Neural cell (in vitro differentiated cells): ENCODE results near the gene CACNA1C. TPM values are rescaled to one million over a fixed set of nuclear protein-coding genes. Genes with fewer than 3 reads are reported as not detected.

Experiments
- H2AFZ ChIP-seq: fragments of 200-600, 300-800 bp; sonication (generic), shearing (Covaris generic); 2 replicates; pipeline ENCODE4 v1.6.0; 2014; ENCODE audit warnings: low read depth, mild to moderate bottlenecking, antibody characterized with exemption, low read length, moderate library complexity
- H3F3A ChIP-seq: fragments of 200-600 bp; shearing (Covaris generic); 2 replicates; pipeline ENCODE4 v1.6.1; 2016; ENCODE audit warnings: mild to moderate bottlenecking, moderate library complexity, mixed read lengths, antibody characterized with exemption, low read length; ENCODE audit not compliant: insufficient read depth, poor library complexity, severe bottlenecking
- H3K27ac ChIP-seq: fragments of 200-600, 300-800 bp; sonication (generic), shearing (Covaris generic); 2 replicates; pipeline ENCODE4 v1.5.1; 2014; ENCODE audit warnings: mild to moderate bottlenecking, low read length, moderate library complexity
- H3K27me3 ChIP-seq: fragments of 300-800, 200-600 bp; sonication (generic), shearing (Covaris generic); 2 replicates; pipeline ENCODE4 v1.6.0; 2014; ENCODE audit warnings: mild to moderate bottlenecking, low read depth, low read length, moderate library complexity; ENCODE audit not compliant: insufficient read depth
- H3K36me3 ChIP-seq: fragments of 300-800, 200-600 bp; sonication (generic), shearing (Covaris generic); 2 replicates; pipeline ENCODE4 v1.5.1; 2014; ENCODE audit warnings: mild to moderate bottlenecking, antibody characterized with exemption, low read length, moderate library complexity; ENCODE audit not compliant: insufficient read depth
- H3K4me2 ChIP-seq: fragments of 300-800, 200-600 bp; sonication (generic), shearing (Covaris generic); 2 replicates; pipeline ENCODE4 v1.6.0; 2014; ENCODE audit warnings: mild to moderate bottlenecking, low read length
- H3K4me3 ChIP-seq: fragments of 300-800, 200-600 bp; sonication (generic), shearing (Covaris generic); 2 replicates; pipeline ENCODE4 v1.5.1; 2014; ENCODE audit warnings: mild to moderate bottlenecking, low read length, moderate library complexity
- H3K79me2 ChIP-seq: fragments of 200-600 bp; shearing (Covaris generic); replicated peaks from 2 replicates; pipeline ENCODE4 v1.6.0; 2014; ENCODE audit warnings: mild to moderate bottlenecking, low read length, moderate library complexity; ENCODE audit not compliant: insufficient read depth
- H3K9ac ChIP-seq: fragments of 300-800, 200-600 bp; sonication (generic), shearing (Covaris generic); 2 replicates; pipeline ENCODE4 v1.6.1; 2016; ENCODE audit warnings: mild to moderate bottlenecking, low read length, mixed read lengths
- H3K9me2 ChIP-seq: fragments of 200-600 bp; shearing (Covaris generic); 2 replicates; pipeline ENCODE4 v1.6.1; 2016; ENCODE audit warnings: mild to moderate bottlenecking, low read length, mixed read lengths; ENCODE audit not compliant: insufficient read depth
- H3K9me3 ChIP-seq: fragments of 200-600, 300-800 bp; sonication (generic), shearing (Covaris generic); 2 replicates; pipeline ENCODE4 v1.6.1; 2016; ENCODE audit warnings: mild to moderate bottlenecking, mixed run types, low read length, moderate library complexity, mixed read lengths
- H4K20me1 ChIP-seq: fragments of 200-600 bp; shearing (Covaris generic); 2 replicates; pipeline ENCODE4 v1.6.1; 2016; ENCODE audit warnings: mild to moderate bottlenecking, mixed run types; ENCODE audit not compliant: insufficient read depth
- CTCF ChIP-seq: fragments of 450-650 bp; IDR thresholded peaks from 2 replicates; pipeline ENCODE4 v1.5.1; 2014; ENCODE audit warnings: antibody characterized with exemption, mild to moderate bottlenecking, moderate library complexity; ENCODE audit not compliant: poor library complexity, severe bottlenecking
- EP300 ChIP-seq: fragments of 450-650 bp; conservative IDR thresholded peaks from 2 replicates; pipeline ENCODE4 v1.6.1; 2014; ENCODE audit warnings: antibody characterized with exemption, mild to moderate bottlenecking, moderate library complexity; ENCODE audit not compliant: poor library complexity, severe bottlenecking
- EZH2 ChIP-seq: fragments of 200-600, 300-800 bp; shearing (Covaris generic), sonication (generic); IDR thresholded peaks from 2 replicates; pipeline ENCODE4 v1.6.1; 2014; ENCODE audit warnings: antibody characterized with exemption, low read length, borderline replicate concordance, mild to moderate bottlenecking; ENCODE audit not compliant: insufficient read depth, poor library complexity, severe bottlenecking
- MXI1 ChIP-seq: fragments of 450-650 bp; conservative IDR thresholded peaks from 2 replicates; pipeline ENCODE4 v1.6.1; 2014; ENCODE audit warnings: antibody characterized with exemption, mild to moderate bottlenecking; ENCODE audit not compliant: poor library complexity, severe bottlenecking
- POLR2AphosphoS5 ChIP-seq: IDR thresholded peaks from 2 replicates; pipeline ENCODE4 v1.6.1; 2012
- RAD21 ChIP-seq: fragments of 450-650 bp; conservative IDR thresholded peaks from 2 replicates; pipeline ENCODE4 v1.6.1; 2014; ENCODE audit warnings: antibody characterized with exemption, mild to moderate bottlenecking, moderate library complexity
- REST ChIP-seq: IDR thresholded peaks from 2 replicates; pipeline ENCODE4 v1.6.1; 2012; ENCODE audit warnings: borderline replicate concordance
- SMC3 ChIP-seq: fragments of 450-650 bp; conservative IDR thresholded peaks from 2 replicates; pipeline ENCODE4 v1.6.1; 2014; ENCODE audit warnings: antibody characterized with exemption, mild to moderate bottlenecking, moderate library complexity; ENCODE audit not compliant: poor library complexity
- TAF1 ChIP-seq: IDR thresholded peaks from 2 replicates; pipeline ENCODE4 v1.6.1; 2012; ENCODE audit warnings: low read depth
- polyA plus RNA-seq: library from polyadenylated mRNA; depleted of rRNA; stranded (reverse); fragments of >200 nt; gene quantifications from 2 replicates; pipeline ENCODE4 v1.2.3, GENCODE V29; 2014

CACNA1C gene
- polyA plus RNA-seq, 1 donor from 2014 or later, result 9.7 TPM

GRCh38 chr12:2332947-2333346 lies 280.2 kb downstream of the CACNA1C start:
- no peak overlapping the region for H2AFZ ChIP-seq
- no peaks in the 10 kb centered on the region for H4K20me1 ChIP-seq
- H3K9me3 ChIP-seq, result no peaks in the 10 kb centered on the region
- no peak overlapping the region for H3K4me2 ChIP-seq
- H3K4me3 ChIP-seq, result no peak overlapping the region
- H3K27ac ChIP-seq, result no peak overlapping the region
- TF ChIP-seq RAD21 (no peak), EP300 (no peak), EZH2 (no peak), POLR2AphosphoS5 (no peak), SMC3 (no peak), REST (no peak), MXI1 (no peak), CTCF (no peak), TAF1 (no peak)
- no peaks in the 10 kb centered on the region for H3K79me2 ChIP-seq
- H3F3A ChIP-seq, result no peaks in the 10 kb centered on the region
- H3K27me3 ChIP-seq, result no peaks in the 10 kb centered on the region
- no peaks in the 10 kb centered on the region for H3K36me3 ChIP-seq
- no peaks in the 10 kb centered on the region for H3K9me2 ChIP-seq
- H3K9ac ChIP-seq, result no peak overlapping the region

- TF ChIP-seq CTCF (no peak), RAD21 (no peak), EZH2 (no peak), EP300 (no peak), REST (no peak)
- no peaks in the 10 kb centered on the region for H3K79me2 ChIP-seq
- H3K9me2 ChIP-seq, result no peaks in the 10 kb centered on the region
- no peak overlapping the region for H3K4me2 ChIP-seq
- no peak overlapping the region for H3K27ac ChIP-seq
- H3K9me3 ChIP-seq, result no peaks in the 10 kb centered on the region
- no peaks in the 10 kb centered on the region for H4K20me1 ChIP-seq
- no peaks in the 10 kb centered on the region for H3K27me3 ChIP-seq
- no peak overlapping the region for H2AFZ ChIP-seq
- no peak overlapping the region for H3K9ac ChIP-seq
- H3K4me3 ChIP-seq, result no peak overlapping the region
- no peaks in the 10 kb centered on the region for H3F3A ChIP-seq
- H3K36me3 ChIP-seq, result no peaks in the 10 kb centered on the region
Measured at GRCh38 chr12:2333491-2334195, 280.9 kb downstream of the CACNA1C start.
